Measurements from ENCODE around the gene AMBRA1.

DNA sequence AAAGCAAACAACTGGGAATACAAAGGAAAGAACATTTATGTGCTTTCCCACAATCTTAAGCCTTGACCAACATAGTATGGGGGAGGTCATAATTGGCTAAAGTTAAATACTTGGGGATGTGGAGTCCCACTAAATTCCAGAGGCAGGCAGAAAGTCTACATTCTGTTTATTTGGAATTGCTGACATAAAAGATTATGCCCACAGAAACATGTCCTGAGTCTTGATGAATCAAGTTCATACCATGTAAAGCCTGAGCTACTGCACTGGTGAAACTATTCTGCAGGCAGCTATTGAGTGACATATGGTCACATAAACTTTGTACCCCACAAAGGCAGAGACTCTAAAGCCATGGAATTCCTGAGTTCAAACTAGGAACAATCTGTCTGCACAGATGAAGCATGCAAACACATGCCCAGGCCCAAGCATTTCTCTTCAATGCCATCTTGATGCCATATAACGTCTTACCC is 132.3 kb downstream of the AMBRA1 start:
- TF ChIP-seq JUN (IDR thresholded peaks at IDR 0.05) (no peak), POLR2A (IDR thresholded peaks at IDR 0.05; ENCODE audit: low read length) (no peak), EP300 (IDR thresholded peaks at IDR 0.05) (no peak), CTCF (IDR thresholded peaks at IDR 0.05) (no peak), SREBF2 (IDR thresholded peaks at IDR 0.05) (no peak), MAX (IDR thresholded peaks at IDR 0.05) (no peak), RAD21 (conservative IDR thresholded peaks at IDR 0.05 in 1 of 2, IDR thresholded peaks at IDR 0.05 in 1 of 2) (no peak), PBX3 (IDR thresholded peaks at IDR 0.05) (no peak), RCOR1 (IDR thresholded peaks at IDR 0.05; ENCODE audit: low read depth, low read length) (no peak), BHLHE40 (IDR thresholded peaks at IDR 0.05; ENCODE audit: low read depth, low read length) (no peak)
- TF ChIP-seq, protein P1, sequence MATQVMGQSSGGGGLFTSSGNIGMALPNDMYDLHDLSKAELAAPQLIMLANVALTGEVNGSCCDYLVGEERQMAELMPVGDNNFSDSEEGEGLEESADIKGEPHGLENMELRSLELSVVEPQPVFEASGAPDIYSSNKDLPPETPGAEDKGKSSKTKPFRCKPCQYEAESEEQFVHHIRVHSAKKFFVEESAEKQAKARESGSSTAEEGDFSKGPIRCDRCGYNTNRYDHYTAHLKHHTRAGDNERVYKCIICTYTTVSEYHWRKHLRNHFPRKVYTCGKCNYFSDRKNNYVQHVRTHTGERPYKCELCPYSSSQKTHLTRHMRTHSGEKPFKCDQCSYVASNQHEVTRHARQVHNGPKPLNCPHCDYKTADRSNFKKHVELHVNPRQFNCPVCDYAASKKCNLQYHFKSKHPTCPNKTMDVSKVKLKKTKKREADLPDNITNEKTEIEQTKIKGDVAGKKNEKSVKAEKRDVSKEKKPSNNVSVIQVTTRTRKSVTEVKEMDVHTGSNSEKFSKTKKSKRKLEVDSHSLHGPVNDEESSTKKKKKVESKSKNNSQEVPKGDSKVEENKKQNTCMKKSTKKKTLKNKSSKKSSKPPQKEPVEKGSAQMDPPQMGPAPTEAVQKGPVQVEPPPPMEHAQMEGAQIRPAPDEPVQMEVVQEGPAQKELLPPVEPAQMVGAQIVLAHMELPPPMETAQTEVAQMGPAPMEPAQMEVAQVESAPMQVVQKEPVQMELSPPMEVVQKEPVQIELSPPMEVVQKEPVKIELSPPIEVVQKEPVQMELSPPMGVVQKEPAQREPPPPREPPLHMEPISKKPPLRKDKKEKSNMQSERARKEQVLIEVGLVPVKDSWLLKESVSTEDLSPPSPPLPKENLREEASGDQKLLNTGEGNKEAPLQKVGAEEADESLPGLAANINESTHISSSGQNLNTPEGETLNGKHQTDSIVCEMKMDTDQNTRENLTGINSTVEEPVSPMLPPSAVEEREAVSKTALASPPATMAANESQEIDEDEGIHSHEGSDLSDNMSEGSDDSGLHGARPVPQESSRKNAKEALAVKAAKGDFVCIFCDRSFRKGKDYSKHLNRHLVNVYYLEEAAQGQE (IDR thresholded peaks at IDR 0.05): no peak

All from A549 (cell line).